K562 (cell line): ENCODE results near the gene WDR27. TPM values are rescaled to one million over a fixed set of nuclear protein-coding genes. Genes with fewer than 3 reads are reported as not detected.

Source experiments
- ATAC-seq: fragments of 200-7000 bp; cut with Tn5 transposase; 3 replicates; pipeline ENCODE4 v1.9.1; 2020; ENCODE audit warnings: moderate library complexity
- BruUV-seq: library from RNA; stranded (reverse); fragments of 400-500 nt; replicated peaks from 2 replicates; lab custom pipeline; 2021; lab: Mats Ljungman, UMichigan
- CTCF ChIA-PET: fragments of 300-600 bp; formaldehyde crosslinking; extraction: SDS; loops from one replicate; lab custom pipeline; 2021; ENCODE audit warnings: low intra/inter-chr PET ratio; lab: Yijun Ruan, JAX
- POLR2A ChIA-PET: fragments of 300-600, 350-650 bp; sonication (Branson Sonifier 250); formaldehyde crosslinking; extraction: SDS; loops from one replicate; lab custom pipeline; 2021; ENCODE audit warnings: antibody characterized with exemption, inconsistent platforms; lab: Yijun Ruan, JAX
- DNase-seq, 4 experiments: peaks; one replicate each; pipeline versions ENCODE4 v3.0.0 to v3.0.0-alpha.2; 2011 to 2018; ENCODE audit warnings: low spot score in 3 of 4, mixed read lengths in 3 of 4; ENCODE audit errors: extremely low read depth in 1 of 4
- FAIRE-seq: peaks from 2 replicates; lab custom pipeline; 2011; peaks lifted over from hg19 to GRCh38; lab: Jason Lieb, UNC
- H2AFZ ChIP-seq: 2 replicates; pipeline ENCODE4 v1.6.0; 2011; ENCODE audit warnings: low read depth, low read length, control low read depth, inconsistent platforms
- H3K27ac ChIP-seq: fragments of 200-600 bp; 3 replicates; pipeline ENCODE4 v1.8.0; 2011; ENCODE audit warnings: low read depth, mild to moderate bottlenecking, control low read depth, inconsistent platforms, low read length, moderate library complexity, mixed read lengths; ENCODE audit errors: extremely low read depth
- H3K27me3 ChIP-seq, 2 experiments: fragments of 300-600 bp in 1 of 2; 2 replicates in 1 of 2; 3 replicates in 1 of 2; pipeline versions ENCODE4 v1.6.0 to v1.8.0; 2011; ENCODE audit warnings: inconsistent platforms in 2 of 2, low read length in 2 of 2, mild to moderate bottlenecking in 1 of 2, mixed read lengths in 1 of 2, moderate library complexity in 1 of 2; ENCODE audit not compliant: control insufficient read depth in 2 of 2, insufficient read depth in 2 of 2
- H3K36me3 ChIP-seq: fragments of 300-600 bp; 3 replicates; pipeline ENCODE4 v1.8.0; 2011; ENCODE audit warnings: mild to moderate bottlenecking, low read length, inconsistent platforms; ENCODE audit not compliant: control insufficient read depth, insufficient read depth
- H3K4me1 ChIP-seq, 2 experiments: fragments of 200-600 bp in 1 of 2; replicated peaks in 1 of 2; 2 replicates in 1 of 2; 3 replicates in 1 of 2; pipeline versions ENCODE4 v1.5.1 to v1.8.0; 2011; ENCODE audit warnings: inconsistent platforms in 2 of 2, low read length in 2 of 2, mild to moderate bottlenecking in 1 of 2, mixed read lengths in 1 of 2, moderate library complexity in 1 of 2; ENCODE audit not compliant: control insufficient read depth in 2 of 2, insufficient read depth in 2 of 2
- H3K4me2 ChIP-seq: 2 replicates; pipeline ENCODE4 v1.6.1; 2011; ENCODE audit warnings: low read length, control low read depth, inconsistent platforms, mixed read lengths; ENCODE audit not compliant: insufficient read depth
- H3K4me3 ChIP-seq: fragments of 200-600 bp; sonication (generic), shearing (Covaris generic); 2 replicates; pipeline ENCODE4 v1.5.1; 2016; ENCODE audit warnings: control low read depth, inconsistent platforms
- H3K79me2 ChIP-seq: fragments of 200-600 bp; 3 replicates; pipeline ENCODE4 v1.8.0; 2011; ENCODE audit warnings: low read length, inconsistent platforms; ENCODE audit not compliant: control insufficient read depth, insufficient read depth
- H3K9ac ChIP-seq, 2 experiments: 2 replicates each; pipeline versions ENCODE4 v1.6.0 to v1.6.1; 2011; ENCODE audit warnings: low read depth in 2 of 2, low read length in 2 of 2, control low read depth in 1 of 2, inconsistent platforms in 1 of 2, mild to moderate bottlenecking in 1 of 2, mixed read lengths in 1 of 2; ENCODE audit not compliant: insufficient read depth in 1 of 2
- H3K9me1 ChIP-seq: one replicate; pipeline ENCODE4 v1.6.0; 2011; ENCODE audit warnings: inconsistent platforms, mild to moderate bottlenecking, low read length, moderate library complexity; ENCODE audit not compliant: control insufficient read depth, insufficient read depth
- H3K9me3 ChIP-seq: replicated peaks from 2 replicates; pipeline ENCODE4 v1.5.1; 2011; ENCODE audit warnings: low read depth, low read length, inconsistent platforms; ENCODE audit not compliant: control insufficient read depth, insufficient read depth
- H4K20me1 ChIP-seq: replicated peaks from 2 replicates; pipeline ENCODE4 v1.6.1; 2011; ENCODE audit warnings: low read length, inconsistent platforms, mixed read lengths; ENCODE audit not compliant: control insufficient read depth, insufficient read depth
- CBFA2T2 ChIP-seq: fragments of 450-650 bp; conservative IDR thresholded peaks from 2 replicates; pipeline ENCODE4 v1.6.1; 2017; ENCODE audit warnings: mild to moderate bottlenecking
- KDM2B ChIP-seq: fragments of 250-450 bp; sonication (Bioruptor Pico); IDR thresholded peaks from 2 replicates; pipeline ENCODE4 v1.8.0; 2021; ENCODE audit warnings: mild to moderate bottlenecking, moderate library complexity
- TBP ChIP-seq: optimal IDR thresholded peaks from 2 replicates; pipeline ENCODE3; 2011; ENCODE audit warnings: low read depth, low read length, improper control_type of control experiment
- ZNF23 ChIP-seq: fragments of 250-450 bp; sonication (Bioruptor Pico); IDR thresholded peaks from 2 replicates; pipeline ENCODE4 v1.4.0; 2020; ENCODE audit warnings: mild to moderate bottlenecking
- WGBS: fragments of 100-300 bp; shearing (Covaris generic); methylation state at CpG from one replicate; pipeline ENCODE4 v1.1.6; 2016; ENCODE audit warnings: low coverage, mixed read lengths; ENCODE audit not compliant: insufficient coverage; ENCODE audit errors: missing lambda C conversion rate; 5-methylcytosine and 5-hydroxymethylcytosine counted together
- in situ Hi-C: fragments of 300-500 bp; cut with MboI; formaldehyde crosslinking; loops from 4 replicates; pipeline ENCODE4 v1.15.0; 2018; ENCODE audit warnings: inconsistent platforms, mixed read lengths
- intact Hi-C: fragments of 100-400 bp; cut with micrococcal nuclease; formaldehyde crosslinking; loops from 2 replicates; pipeline ENCODE4 v1.14.2; 2022
- polyA plus RNA-seq, 8 experiments: library from polyadenylated mRNA; depleted of rRNA in 4 of 8; stranded (reverse) in 5 of 8; unstranded in 3 of 8; fragments of >200 nt; fragmentation: Nextera tagmentation in 2 of 8; fragmentation: Illumina TruSeq in 1 of 8; extraction: Ambion mirVana in 2 of 8; extraction: Trizol in 1 of 8; gene quantifications; 2 replicates each; pipeline versions ENCODE4 v1.2.1 to v1.2.3, GENCODE V29; 2011 to 2014; ENCODE audit warnings: inconsistent platforms in 1 of 8, missing spikeins in 1 of 8
- total RNA-seq, 7 experiments: library from RNA; depleted of rRNA in 6 of 7; stranded (reverse); fragments of >200 nt in 6 of 7; fragmentation: Illumina TruSeq in 2 of 7; extraction: Trizol in 2 of 7; gene quantifications; 2 replicates each; pipeline versions ENCODE4 v1.2.1 to v1.2.3, GENCODE V29; 2011 to 2021; ENCODE audit warnings: low replicate concordance in 1 of 7
- TF ChIP-seq, protein P1 (sequence below): fragments of 250-450 bp; sonication (Bioruptor Pico); IDR thresholded peaks from 2 replicates; pipeline ENCODE4 v1.8.0; 2021; ENCODE audit warnings: moderate library complexity, mild to moderate bottlenecking, inconsistent platforms
- TF ChIP-seq, protein P2 (sequence below), 2 experiments: fragments of 450-650 bp; formaldehyde crosslinking in 1 of 2; IDR thresholded peaks; 2 replicates each; pipeline versions ENCODE4 v1.4.0 to v1.6.1; 2014 to 2020; ENCODE audit warnings: mild to moderate bottlenecking in 2 of 2, borderline replicate concordance in 1 of 2, low read depth in 1 of 2
- TF ChIP-seq, protein P3 (sequence below): fragments of 250-450 bp; sonication (Bioruptor Pico); IDR thresholded peaks from 2 replicates; pipeline ENCODE4 v1.4.0; 2020; ENCODE audit warnings: mild to moderate bottlenecking, moderate library complexity

Gene WDR27
- total and polyA plus RNA-seq, 9 of the 15 experiments (the other 6 are each of a cell fraction or from before 2014, with no cell fraction given) = 4.3 to 77.2 (median 22.7) TPM

DNA sequence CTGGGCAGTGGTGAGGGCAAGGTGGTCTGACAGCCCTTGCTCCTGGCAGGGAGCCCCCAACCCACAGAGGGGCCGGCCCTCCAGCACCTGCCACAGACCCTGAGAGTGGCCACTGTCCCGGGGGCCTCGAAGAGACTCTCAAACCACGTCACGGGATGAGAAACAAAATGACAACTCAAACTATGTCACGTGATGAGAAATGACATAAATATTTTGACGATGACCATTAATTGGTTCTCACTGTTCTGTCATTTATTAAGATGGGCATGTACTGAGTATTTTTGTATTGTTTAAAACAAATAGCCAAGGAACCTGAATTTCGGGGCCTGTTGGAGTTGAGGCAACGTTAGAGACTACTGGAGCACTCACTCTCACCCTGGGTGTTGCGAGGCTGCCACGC, 135.5 kb downstream of the WDR27 start (continued):
- TF ChIP-seq, protein P1, sequence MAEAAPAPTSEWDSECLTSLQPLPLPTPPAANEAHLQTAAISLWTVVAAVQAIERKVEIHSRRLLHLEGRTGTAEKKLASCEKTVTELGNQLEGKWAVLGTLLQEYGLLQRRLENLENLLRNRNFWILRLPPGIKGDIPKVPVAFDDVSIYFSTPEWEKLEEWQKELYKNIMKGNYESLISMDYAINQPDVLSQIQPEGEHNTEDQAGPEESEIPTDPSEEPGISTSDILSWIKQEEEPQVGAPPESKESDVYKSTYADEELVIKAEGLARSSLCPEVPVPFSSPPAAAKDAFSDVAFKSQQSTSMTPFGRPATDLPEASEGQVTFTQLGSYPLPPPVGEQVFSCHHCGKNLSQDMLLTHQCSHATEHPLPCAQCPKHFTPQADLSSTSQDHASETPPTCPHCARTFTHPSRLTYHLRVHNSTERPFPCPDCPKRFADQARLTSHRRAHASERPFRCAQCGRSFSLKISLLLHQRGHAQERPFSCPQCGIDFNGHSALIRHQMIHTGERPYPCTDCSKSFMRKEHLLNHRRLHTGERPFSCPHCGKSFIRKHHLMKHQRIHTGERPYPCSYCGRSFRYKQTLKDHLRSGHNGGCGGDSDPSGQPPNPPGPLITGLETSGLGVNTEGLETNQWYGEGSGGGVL (CRISPR knock-in tag) = no peak
- no peak for TF ChIP-seq TBP
- 0 out of 2 replicates have a peak, but pooled peaks have one; percentile 20 for TF ChIP-seq CBFA2T2
- TF ChIP-seq, all 486 proteins: peak for 4

DNA sequence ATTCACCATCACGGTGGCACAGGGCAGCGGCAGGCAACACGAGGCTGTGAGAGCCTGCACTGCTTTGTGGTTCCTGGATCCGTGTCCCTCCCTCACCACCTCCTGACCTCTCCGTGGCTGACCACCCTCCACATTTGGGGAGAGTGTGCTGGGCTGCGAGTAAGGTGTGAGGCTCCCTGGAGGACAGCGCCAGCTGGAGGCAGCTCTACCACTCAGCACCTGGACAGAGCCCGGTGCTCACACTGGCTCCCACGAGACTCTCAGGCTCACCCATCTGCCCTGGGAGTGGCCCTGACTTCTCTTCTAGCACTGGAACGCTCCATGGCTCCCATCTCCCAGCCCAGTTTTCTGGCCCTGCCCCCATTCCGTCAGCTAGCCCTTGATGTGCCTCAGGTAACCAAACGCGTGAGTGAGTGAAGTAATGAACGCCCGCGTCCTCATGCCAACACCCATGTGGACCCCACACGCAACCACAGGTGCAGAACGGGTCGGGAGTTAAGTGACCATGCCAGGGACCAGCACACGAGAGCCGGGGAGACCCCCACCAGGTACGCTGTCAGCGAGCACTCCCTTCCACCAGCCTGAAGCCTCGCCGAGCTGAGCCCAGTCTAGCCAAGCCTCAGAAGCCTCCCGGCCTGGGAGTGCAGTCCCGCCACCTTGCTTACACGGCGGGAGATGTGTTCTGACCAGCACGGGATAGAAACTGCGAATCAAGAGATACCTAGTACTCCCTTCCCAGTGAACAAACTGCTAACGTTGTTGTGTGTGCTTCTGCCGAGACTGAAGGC, 137.2 kb downstream of the WDR27 start:
- Histone ChIP-seq H3K9ac (no peak overlapping the region), H4K20me1 (peaks cover 8% of the 10 kb centered on the region; the same call in 1 of the 2 replicates), H3K9me3 (no peaks in the 10 kb centered on the region), H3K27me3 (peaks cover 18 to 46% of the 10 kb centered on the region in 2 experiments; a peak in 3 of 5 replicates), H3K36me3 (no peaks in the 10 kb centered on the region), H2AFZ (no peak overlapping the region), H3K4me3 (no peak overlapping the region), H3K4me2 (no peak overlapping the region), H3K9me1 (no peaks in the 10 kb centered on the region), H3K27ac (no peak overlapping the region), H3K4me1 (no peaks in the 10 kb centered on the region), H3K79me2 (no peaks in the 10 kb centered on the region)
- ChIA-PET POLR2A (no interaction called here), CTCF (no interaction called here)
- BruUV-seq = no TSS peak
- FAIRE-seq (no peak), ATAC-seq (peak; percentile 72), DNase-seq (no peak)
- intact Hi-C loops = no loop called here
- WGBS = 25% methylated on average over 33 of the region's 33 CpGs
- in situ Hi-C loops = no loop called here
- TF ChIP-seq ZNF23 (CRISPR knock-in tag) (no peak), KDM2B (CRISPR knock-in tag) (no peak)
- TF ChIP-seq, protein P2, sequence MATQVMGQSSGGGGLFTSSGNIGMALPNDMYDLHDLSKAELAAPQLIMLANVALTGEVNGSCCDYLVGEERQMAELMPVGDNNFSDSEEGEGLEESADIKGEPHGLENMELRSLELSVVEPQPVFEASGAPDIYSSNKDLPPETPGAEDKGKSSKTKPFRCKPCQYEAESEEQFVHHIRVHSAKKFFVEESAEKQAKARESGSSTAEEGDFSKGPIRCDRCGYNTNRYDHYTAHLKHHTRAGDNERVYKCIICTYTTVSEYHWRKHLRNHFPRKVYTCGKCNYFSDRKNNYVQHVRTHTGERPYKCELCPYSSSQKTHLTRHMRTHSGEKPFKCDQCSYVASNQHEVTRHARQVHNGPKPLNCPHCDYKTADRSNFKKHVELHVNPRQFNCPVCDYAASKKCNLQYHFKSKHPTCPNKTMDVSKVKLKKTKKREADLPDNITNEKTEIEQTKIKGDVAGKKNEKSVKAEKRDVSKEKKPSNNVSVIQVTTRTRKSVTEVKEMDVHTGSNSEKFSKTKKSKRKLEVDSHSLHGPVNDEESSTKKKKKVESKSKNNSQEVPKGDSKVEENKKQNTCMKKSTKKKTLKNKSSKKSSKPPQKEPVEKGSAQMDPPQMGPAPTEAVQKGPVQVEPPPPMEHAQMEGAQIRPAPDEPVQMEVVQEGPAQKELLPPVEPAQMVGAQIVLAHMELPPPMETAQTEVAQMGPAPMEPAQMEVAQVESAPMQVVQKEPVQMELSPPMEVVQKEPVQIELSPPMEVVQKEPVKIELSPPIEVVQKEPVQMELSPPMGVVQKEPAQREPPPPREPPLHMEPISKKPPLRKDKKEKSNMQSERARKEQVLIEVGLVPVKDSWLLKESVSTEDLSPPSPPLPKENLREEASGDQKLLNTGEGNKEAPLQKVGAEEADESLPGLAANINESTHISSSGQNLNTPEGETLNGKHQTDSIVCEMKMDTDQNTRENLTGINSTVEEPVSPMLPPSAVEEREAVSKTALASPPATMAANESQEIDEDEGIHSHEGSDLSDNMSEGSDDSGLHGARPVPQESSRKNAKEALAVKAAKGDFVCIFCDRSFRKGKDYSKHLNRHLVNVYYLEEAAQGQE (IDR thresholded peaks at IDR 0.05; ENCODE audit: borderline replicate concordance) = peak; percentile 42; the same call in 1 of the 2 replicates
- TF ChIP-seq, protein P2 (CRISPR knock-in tag; IDR thresholded peaks at IDR 0.05; ENCODE audit: low read depth) = no peak
- TF ChIP-seq, protein P3, sequence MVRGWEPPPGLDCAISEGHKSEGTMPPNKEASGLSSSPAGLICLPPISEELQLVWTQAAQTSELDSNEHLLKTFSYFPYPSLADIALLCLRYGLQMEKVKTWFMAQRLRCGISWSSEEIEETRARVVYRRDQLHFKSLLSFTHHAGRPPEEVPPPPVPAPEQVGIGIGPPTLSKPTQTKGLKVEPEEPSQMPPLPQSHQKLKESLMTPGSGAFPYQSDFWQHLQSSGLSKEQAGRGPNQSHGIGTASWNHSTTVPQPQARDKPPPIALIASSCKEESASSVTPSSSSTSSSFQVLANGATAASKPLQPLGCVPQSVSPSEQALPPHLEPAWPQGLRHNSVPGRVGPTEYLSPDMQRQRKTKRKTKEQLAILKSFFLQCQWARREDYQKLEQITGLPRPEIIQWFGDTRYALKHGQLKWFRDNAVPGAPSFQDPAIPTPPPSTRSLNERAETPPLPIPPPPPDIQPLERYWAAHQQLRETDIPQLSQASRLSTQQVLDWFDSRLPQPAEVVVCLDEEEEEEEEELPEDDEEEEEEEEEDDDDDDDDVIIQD = no peak
